Measurements from ENCODE around the gene PKNOX2. TPM values are rescaled to one million over a fixed set of nuclear protein-coding genes. Genes with fewer than 3 reads are reported as not detected.

The PKNOX2 gene
- total and polyA plus RNA-seq, 4 donors: 0.14 to 0.29 (median 0.24) TPM

DNA sequence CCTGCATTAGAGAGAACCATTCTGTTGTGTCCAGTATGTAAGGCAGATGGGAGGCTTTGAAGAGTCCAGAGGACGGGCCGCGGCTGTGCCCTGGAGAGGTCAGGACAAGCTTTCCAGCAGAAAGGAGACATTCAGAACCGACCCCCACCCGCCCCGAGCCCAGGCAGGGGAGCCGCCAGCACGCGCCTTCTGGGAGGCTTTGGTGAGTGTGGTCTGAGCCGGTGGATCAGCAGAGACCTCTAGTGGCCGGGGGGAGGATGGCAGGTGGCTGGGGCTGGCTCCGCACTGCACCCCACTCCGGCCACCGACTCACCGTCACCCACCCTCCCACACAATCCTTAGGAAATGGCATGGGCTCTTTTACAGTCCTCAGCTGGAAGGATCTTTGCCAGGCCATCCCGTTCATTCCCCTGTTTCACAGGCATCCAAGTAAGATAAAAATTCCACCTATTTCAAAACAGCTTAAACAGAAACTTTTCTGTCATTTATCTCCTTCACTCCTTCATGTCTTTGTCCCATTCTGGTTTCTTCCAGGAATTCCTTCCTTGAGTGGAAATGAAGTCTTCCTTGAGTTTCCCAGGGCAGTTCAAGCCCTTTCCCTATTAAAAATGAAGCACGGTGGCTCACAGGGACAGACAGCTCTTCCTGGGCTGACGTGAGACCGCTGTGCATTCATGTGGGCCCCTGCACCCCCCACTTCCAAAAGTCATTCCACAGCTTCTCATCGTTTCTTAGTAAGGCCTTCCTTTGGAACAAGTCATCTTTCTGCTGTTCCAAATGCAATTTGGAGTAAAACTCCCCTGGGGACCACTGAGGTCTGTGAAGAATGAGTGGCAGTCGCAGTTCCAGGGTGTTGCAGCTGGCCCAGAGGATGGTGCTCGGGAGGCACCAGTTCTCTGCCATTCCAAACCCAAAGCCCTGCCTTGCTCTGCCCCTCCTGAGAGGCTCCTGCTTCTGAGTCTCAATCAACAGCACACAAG is 240.6 kb downstream of the PKNOX2 start:
- Histone ChIP-seq H3K36me3 (ENCODE audit: control insufficient read depth in 4 of 4, insufficient read depth in 3 of 4, low read depth in 1 of 4, low read length in 3 of 4) (no peaks in the 10 kb centered on the region), H3K27ac (ENCODE audit: low read depth in 1 of 2, low read length in 2 of 2) (no peak overlapping the region), H3K4me3 (ENCODE audit: low read depth in 1 of 3, low read length in 3 of 3) (no peak overlapping the region), H3K27me3 (ENCODE audit: control insufficient read depth in 4 of 4, insufficient read depth in 4 of 4, low read length in 3 of 4) (peaks cover 0 to 10% (median 2%) of the 10 kb centered on the region in 4 donors), H3K9ac (ENCODE audit: low read depth in 1 of 2, low read length in 2 of 2) (no peak overlapping the region), H3K9me3 (ENCODE audit: control insufficient read depth in 4 of 4, low read length in 3 of 4) (no peaks in the 10 kb centered on the region), H3K4me1 (ENCODE audit: control insufficient read depth in 4 of 4, insufficient read depth in 4 of 4, low read length in 3 of 4) (peaks cover 0 to 4% (median under 1%) of the 10 kb centered on the region in 4 donors)
- WGBS: 20% methylated on average over 22 of the region's 22 CpGs
- TF ChIP-seq TAF1 (conservative IDR thresholded peaks at IDR 0.05): no peak
- no peak for TF ChIP-seq JUND (IDR thresholded peaks at IDR 0.05)
- TF ChIP-seq RAD21 (IDR thresholded peaks at IDR 0.05): peak; percentile 82 to 89
- TF ChIP-seq, protein P1, sequence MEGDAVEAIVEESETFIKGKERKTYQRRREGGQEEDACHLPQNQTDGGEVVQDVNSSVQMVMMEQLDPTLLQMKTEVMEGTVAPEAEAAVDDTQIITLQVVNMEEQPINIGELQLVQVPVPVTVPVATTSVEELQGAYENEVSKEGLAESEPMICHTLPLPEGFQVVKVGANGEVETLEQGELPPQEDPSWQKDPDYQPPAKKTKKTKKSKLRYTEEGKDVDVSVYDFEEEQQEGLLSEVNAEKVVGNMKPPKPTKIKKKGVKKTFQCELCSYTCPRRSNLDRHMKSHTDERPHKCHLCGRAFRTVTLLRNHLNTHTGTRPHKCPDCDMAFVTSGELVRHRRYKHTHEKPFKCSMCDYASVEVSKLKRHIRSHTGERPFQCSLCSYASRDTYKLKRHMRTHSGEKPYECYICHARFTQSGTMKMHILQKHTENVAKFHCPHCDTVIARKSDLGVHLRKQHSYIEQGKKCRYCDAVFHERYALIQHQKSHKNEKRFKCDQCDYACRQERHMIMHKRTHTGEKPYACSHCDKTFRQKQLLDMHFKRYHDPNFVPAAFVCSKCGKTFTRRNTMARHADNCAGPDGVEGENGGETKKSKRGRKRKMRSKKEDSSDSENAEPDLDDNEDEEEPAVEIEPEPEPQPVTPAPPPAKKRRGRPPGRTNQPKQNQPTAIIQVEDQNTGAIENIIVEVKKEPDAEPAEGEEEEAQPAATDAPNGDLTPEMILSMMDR (IDR thresholded peaks at IDR 0.05; ENCODE audit: low read depth, low read length, missing input control): peak; percentile 91
- peak; percentile 80 for DNase-seq (ENCODE audit: low spot score)

GRCh38 chr11:125407046-125407445 is 242.5 kb downstream of the PKNOX2 start:
- Histone ChIP-seq H3K4me1 (ENCODE audit: control insufficient read depth in 4 of 4, insufficient read depth in 4 of 4, low read length in 3 of 4) (peaks cover 0 to 4% (median under 1%) of the 10 kb centered on the region in 4 donors), H3K27me3 (ENCODE audit: control insufficient read depth in 4 of 4, insufficient read depth in 4 of 4, low read length in 3 of 4) (peaks cover 0 to 10% (median 2%) of the 10 kb centered on the region in 4 donors), H3K9me3 (ENCODE audit: control insufficient read depth in 4 of 4, low read length in 3 of 4) (no peaks in the 10 kb centered on the region), H3K27ac (ENCODE audit: low read depth in 1 of 2, low read length in 2 of 2) (no peak overlapping the region), H3K36me3 (ENCODE audit: control insufficient read depth in 4 of 4, insufficient read depth in 3 of 4, low read depth in 1 of 4, low read length in 3 of 4) (no peaks in the 10 kb centered on the region), H3K9ac (ENCODE audit: low read depth in 1 of 2, low read length in 2 of 2) (no peak overlapping the region), H3K4me3 (ENCODE audit: low read depth in 1 of 3, low read length in 3 of 3) (no peak overlapping the region)
- DNase-seq (ENCODE audit: low spot score): no peak
- 45% methylated on average over 2 of the region's 2 CpGs for WGBS
- TF ChIP-seq RXRA (IDR thresholded peaks at IDR 0.05) (no peak), NR2F2 (IDR thresholded peaks at IDR 0.05) (no peak), SP1 (IDR thresholded peaks at IDR 0.05) (no peak), HNF4G (IDR thresholded peaks at IDR 0.05) (no peak)

DNA sequence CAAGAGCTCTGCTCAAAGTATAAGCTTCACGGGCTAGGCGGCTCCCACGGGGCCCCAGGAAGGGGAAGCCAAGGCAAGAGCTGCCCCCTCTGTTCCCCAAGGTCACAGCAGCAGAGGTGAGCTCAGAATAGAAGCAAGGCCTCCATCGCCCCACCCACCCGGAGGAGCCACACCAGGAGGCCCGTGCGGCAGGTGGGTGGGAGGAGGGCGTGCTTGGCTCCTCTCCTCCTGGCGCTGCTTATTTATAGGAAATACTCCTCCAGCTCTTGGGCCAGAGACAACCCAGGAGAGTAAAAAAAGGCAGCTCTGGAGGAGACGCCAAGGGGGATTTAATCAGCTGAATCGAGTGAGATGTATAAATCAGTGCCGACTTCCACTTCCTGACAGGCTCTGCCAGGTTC is 243.8 kb downstream of the PKNOX2 start:
- no peaks in the 10 kb centered on the region for H3K9me3 ChIP-seq (ENCODE audit: control insufficient read depth in 4 of 4, low read length in 3 of 4)
- no peak overlapping the region for H3K27ac ChIP-seq (ENCODE audit: low read depth in 1 of 2, low read length in 2 of 2)
- H3K4me3 ChIP-seq (ENCODE audit: low read depth in 1 of 3, low read length in 3 of 3): no peak overlapping the region
- no peak for DNase-seq (ENCODE audit: low spot score)
- TF ChIP-seq SP1 (IDR thresholded peaks at IDR 0.05): no peak
- no peak for TF ChIP-seq RXRA (IDR thresholded peaks at IDR 0.05)
- TF ChIP-seq, protein P2, sequence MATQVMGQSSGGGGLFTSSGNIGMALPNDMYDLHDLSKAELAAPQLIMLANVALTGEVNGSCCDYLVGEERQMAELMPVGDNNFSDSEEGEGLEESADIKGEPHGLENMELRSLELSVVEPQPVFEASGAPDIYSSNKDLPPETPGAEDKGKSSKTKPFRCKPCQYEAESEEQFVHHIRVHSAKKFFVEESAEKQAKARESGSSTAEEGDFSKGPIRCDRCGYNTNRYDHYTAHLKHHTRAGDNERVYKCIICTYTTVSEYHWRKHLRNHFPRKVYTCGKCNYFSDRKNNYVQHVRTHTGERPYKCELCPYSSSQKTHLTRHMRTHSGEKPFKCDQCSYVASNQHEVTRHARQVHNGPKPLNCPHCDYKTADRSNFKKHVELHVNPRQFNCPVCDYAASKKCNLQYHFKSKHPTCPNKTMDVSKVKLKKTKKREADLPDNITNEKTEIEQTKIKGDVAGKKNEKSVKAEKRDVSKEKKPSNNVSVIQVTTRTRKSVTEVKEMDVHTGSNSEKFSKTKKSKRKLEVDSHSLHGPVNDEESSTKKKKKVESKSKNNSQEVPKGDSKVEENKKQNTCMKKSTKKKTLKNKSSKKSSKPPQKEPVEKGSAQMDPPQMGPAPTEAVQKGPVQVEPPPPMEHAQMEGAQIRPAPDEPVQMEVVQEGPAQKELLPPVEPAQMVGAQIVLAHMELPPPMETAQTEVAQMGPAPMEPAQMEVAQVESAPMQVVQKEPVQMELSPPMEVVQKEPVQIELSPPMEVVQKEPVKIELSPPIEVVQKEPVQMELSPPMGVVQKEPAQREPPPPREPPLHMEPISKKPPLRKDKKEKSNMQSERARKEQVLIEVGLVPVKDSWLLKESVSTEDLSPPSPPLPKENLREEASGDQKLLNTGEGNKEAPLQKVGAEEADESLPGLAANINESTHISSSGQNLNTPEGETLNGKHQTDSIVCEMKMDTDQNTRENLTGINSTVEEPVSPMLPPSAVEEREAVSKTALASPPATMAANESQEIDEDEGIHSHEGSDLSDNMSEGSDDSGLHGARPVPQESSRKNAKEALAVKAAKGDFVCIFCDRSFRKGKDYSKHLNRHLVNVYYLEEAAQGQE (IDR thresholded peaks at IDR 0.05): no peak
- no peak for TF ChIP-seq TAF1 (conservative IDR thresholded peaks at IDR 0.05)
- peaks cover 0 to 10% (median 2%) of the 10 kb centered on the region in 4 donors for H3K27me3 ChIP-seq (ENCODE audit: control insufficient read depth in 4 of 4, insufficient read depth in 4 of 4, low read length in 3 of 4)
- WGBS: 76% methylated on average over 12 of the region's 12 CpGs
- H3K4me1 ChIP-seq (ENCODE audit: control insufficient read depth in 4 of 4, insufficient read depth in 4 of 4, low read length in 3 of 4): peaks cover 0 to 4% (median under 1%) of the 10 kb centered on the region in 4 donors
- no peak overlapping the region for H3K9ac ChIP-seq (ENCODE audit: low read depth in 1 of 2, low read length in 2 of 2)
- H3K36me3 ChIP-seq (ENCODE audit: control insufficient read depth in 4 of 4, insufficient read depth in 3 of 4, low read depth in 1 of 4, low read length in 3 of 4): no peaks in the 10 kb centered on the region
